ENCODE results near the gene TMEM272. TPM values are rescaled to one million over a fixed set of nuclear protein-coding genes. Genes with fewer than 3 reads are reported as not detected.

Gene TMEM272
- total RNA-seq, 1 experiment from 2014 or later = 0.14 TPM

DNA sequence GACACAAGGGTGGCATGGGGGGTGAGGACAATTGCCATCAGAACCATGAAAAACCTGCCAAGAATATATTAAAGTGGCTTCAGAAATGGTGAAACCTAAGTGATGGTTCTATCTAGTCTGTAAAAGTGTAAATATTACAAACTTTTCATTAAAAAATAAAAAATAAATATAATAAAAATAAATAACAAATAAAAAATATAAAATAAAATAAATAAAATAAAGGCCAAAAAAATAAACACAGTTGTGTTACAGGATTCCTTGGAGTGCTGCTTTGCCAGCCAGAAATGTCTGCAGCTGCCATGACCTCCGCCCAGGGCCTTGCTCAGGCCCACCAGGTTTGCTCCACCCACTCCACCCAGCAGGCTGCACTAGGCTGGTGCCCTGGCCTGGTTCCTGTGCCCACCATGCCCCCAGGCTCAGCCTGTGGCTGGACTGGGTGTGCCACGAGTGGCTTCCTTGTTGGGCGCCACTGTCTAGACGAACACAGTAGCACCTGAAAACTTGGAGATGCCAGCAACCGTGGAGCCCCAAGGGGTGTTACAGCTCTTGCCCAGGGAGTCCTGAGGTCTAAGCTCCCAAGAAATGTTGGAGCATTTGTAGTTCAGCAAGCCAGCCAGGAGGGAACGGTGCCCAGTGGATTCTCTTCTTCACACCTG lies 37.7 kb upstream of the TMEM272 start:
- no peaks in the 10 kb centered on the region for H3K4me1 Mint-ChIP-seq (ENCODE audit: low read depth, unreplicated experiment)
- H3K4me3 Mint-ChIP-seq (ENCODE audit: unreplicated experiment) = no peak overlapping the region
- Histone ChIP-seq H3K36me3 (ENCODE audit: control insufficient read depth, insufficient read depth, low read length) (no peaks in the 10 kb centered on the region), H3K4me3 (ENCODE audit: low read depth, low read length) (no peak overlapping the region), H3K4me1 (no peaks in the 10 kb centered on the region), H3K27me3 (replicated peaks; ENCODE audit: control insufficient read depth, insufficient read depth, low read length) (no peaks in the 10 kb centered on the region), H3K9me3 (0 out of 2 replicates have a peak, but pooled peaks cover 5% of the 10 kb centered on the region)
- no peak for DNase-seq
- BruUV-seq (replicated peaks) = no TSS peak
- ChIA-PET POLR2A (interaction anchor here (0.6 kb wide), 1 partner anchor 256 kb away, joined by 3 read pairs; no protein-coding TSS in a partner anchor), CTCF (no interaction called here)
- no peak overlapping the region for H3K27ac Mint-ChIP-seq (ENCODE audit: unreplicated experiment)
- H3K36me3 Mint-ChIP-seq (ENCODE audit: insufficient read depth, unreplicated experiment) = no peaks in the 10 kb centered on the region
- intact Hi-C loops (cut with micrococcal nuclease; ENCODE audit: unreplicated experiment) = no loop called here
- H3K27me3 Mint-ChIP-seq (ENCODE audit: insufficient read depth, unreplicated experiment) = no peaks in the 10 kb centered on the region
- TF ChIP-seq, protein P1, sequence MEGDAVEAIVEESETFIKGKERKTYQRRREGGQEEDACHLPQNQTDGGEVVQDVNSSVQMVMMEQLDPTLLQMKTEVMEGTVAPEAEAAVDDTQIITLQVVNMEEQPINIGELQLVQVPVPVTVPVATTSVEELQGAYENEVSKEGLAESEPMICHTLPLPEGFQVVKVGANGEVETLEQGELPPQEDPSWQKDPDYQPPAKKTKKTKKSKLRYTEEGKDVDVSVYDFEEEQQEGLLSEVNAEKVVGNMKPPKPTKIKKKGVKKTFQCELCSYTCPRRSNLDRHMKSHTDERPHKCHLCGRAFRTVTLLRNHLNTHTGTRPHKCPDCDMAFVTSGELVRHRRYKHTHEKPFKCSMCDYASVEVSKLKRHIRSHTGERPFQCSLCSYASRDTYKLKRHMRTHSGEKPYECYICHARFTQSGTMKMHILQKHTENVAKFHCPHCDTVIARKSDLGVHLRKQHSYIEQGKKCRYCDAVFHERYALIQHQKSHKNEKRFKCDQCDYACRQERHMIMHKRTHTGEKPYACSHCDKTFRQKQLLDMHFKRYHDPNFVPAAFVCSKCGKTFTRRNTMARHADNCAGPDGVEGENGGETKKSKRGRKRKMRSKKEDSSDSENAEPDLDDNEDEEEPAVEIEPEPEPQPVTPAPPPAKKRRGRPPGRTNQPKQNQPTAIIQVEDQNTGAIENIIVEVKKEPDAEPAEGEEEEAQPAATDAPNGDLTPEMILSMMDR (IDR thresholded peaks at IDR 0.05; ENCODE audit: insufficient read depth in 1 of 2, low read depth in 1 of 2, low read length in 1 of 2, severe bottlenecking in 1 of 2, unreplicated experiment in 1 of 2) = no peak
- peaks cover 7% of the 10 kb centered on the region for H3K9me3 Mint-ChIP-seq (ENCODE audit: unreplicated experiment)

DNA sequence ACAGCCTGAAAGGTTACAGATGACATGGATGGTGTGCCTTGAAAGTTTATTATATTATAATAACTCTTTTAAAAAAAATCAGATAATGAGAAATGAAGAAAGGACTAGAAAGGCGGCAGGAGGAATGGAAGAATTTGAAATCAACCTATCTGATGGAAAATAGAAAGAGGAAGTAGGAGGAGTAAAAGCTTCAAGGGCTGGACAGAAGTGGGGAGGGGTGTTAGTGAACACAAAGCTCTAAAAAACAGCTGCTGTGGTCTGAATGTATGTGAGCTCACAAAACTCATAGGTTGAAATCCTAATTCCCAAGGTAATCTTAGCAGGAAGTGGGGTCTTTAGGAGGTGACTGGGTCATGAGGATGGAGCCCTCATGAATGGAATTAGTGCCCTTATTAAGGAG lies 36.3 kb upstream of the TMEM272 start:
- no peak overlapping the region for H3K4me3 Mint-ChIP-seq (ENCODE audit: unreplicated experiment)
- intact Hi-C loops (cut with micrococcal nuclease; ENCODE audit: unreplicated experiment) = no loop called here
- ChIA-PET CTCF (no interaction called here), POLR2A (no interaction called here)
- DNase-seq = no peak
- H3K9me3 Mint-ChIP-seq (ENCODE audit: unreplicated experiment) = peaks cover 7% of the 10 kb centered on the region
- no TSS peak for BruUV-seq (replicated peaks)
- H3K27ac Mint-ChIP-seq (ENCODE audit: unreplicated experiment) = no peak overlapping the region
- no peaks in the 10 kb centered on the region for H3K4me1 Mint-ChIP-seq (ENCODE audit: low read depth, unreplicated experiment)
- Histone ChIP-seq H3K9me3 (0 out of 2 replicates have a peak, but pooled peaks cover 5% of the 10 kb centered on the region), H3K4me3 (ENCODE audit: low read depth, low read length) (no peak overlapping the region), H3K4me1 (no peaks in the 10 kb centered on the region), H3K27me3 (replicated peaks; ENCODE audit: control insufficient read depth, insufficient read depth, low read length) (no peaks in the 10 kb centered on the region), H3K36me3 (ENCODE audit: control insufficient read depth, insufficient read depth, low read length) (no peaks in the 10 kb centered on the region)
- no peaks in the 10 kb centered on the region for H3K27me3 Mint-ChIP-seq (ENCODE audit: insufficient read depth, unreplicated experiment)
- no peaks in the 10 kb centered on the region for H3K36me3 Mint-ChIP-seq (ENCODE audit: insufficient read depth, unreplicated experiment)
- TF ChIP-seq, protein P1 (IDR thresholded peaks at IDR 0.05; ENCODE audit: insufficient read depth in 1 of 2, low read depth in 1 of 2, low read length in 1 of 2, severe bottlenecking in 1 of 2, unreplicated experiment in 1 of 2) = no peak

DNA sequence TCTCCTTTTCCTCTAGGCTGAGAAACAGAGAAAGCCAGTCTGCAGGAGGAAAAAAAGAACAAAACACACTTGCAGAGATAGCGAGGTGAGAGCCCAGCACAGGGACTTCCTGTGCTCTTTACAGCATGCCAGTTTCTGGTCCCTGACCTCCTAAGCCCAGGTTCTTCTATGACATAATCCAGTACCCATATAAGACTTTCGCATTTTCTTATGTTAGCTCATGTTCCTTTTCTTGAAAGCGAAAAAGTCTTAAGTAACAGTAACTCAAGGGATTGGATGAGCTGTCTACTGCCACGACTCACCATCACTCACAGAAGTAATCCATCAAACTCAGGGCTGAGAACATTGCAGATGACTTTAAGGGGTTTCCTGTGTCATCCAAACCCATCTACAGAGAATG lies 34.2 kb upstream of the TMEM272 start:
- no peaks in the 10 kb centered on the region for H3K36me3 Mint-ChIP-seq (ENCODE audit: insufficient read depth, unreplicated experiment)
- intact Hi-C loops (cut with micrococcal nuclease; ENCODE audit: unreplicated experiment) = no loop called here
- POLR2A ChIA-PET = no interaction called here
- H3K4me1 Mint-ChIP-seq (ENCODE audit: low read depth, unreplicated experiment) = no peaks in the 10 kb centered on the region
- TF ChIP-seq, protein P1 (IDR thresholded peaks at IDR 0.05; ENCODE audit: insufficient read depth in 1 of 2, low read depth in 1 of 2, low read length in 1 of 2, severe bottlenecking in 1 of 2, unreplicated experiment in 1 of 2) = no peak
- no TSS peak for BruUV-seq (replicated peaks)
- H3K4me1 ChIP-seq = no peaks in the 10 kb centered on the region
- H3K9me3 Mint-ChIP-seq (ENCODE audit: unreplicated experiment) = peaks cover 7% of the 10 kb centered on the region
- no peak overlapping the region for H3K4me3 Mint-ChIP-seq (ENCODE audit: unreplicated experiment)
- no peaks in the 10 kb centered on the region for H3K27me3 ChIP-seq (replicated peaks; ENCODE audit: control insufficient read depth, insufficient read depth, low read length)
- no peak overlapping the region for H3K4me3 ChIP-seq (ENCODE audit: low read depth, low read length)
- no peaks in the 10 kb centered on the region for H3K36me3 ChIP-seq (ENCODE audit: control insufficient read depth, insufficient read depth, low read length)
- H3K9me3 ChIP-seq = 0 out of 2 replicates have a peak, but pooled peaks cover 5% of the 10 kb centered on the region
- H3K27ac Mint-ChIP-seq (ENCODE audit: unreplicated experiment) = no peak overlapping the region
- CTCF ChIA-PET = no interaction called here
- no peak for DNase-seq
- H3K27me3 Mint-ChIP-seq (ENCODE audit: insufficient read depth, unreplicated experiment) = no peaks in the 10 kb centered on the region
